Keratinocyte (primary cell): ENCODE measurements around the gene ANKRD42.

Experiments
- CTCF ChIP-seq, 3 experiments: IDR thresholded peaks in 1 of 3; conservative IDR thresholded peaks in 1 of 3; optimal IDR thresholded peaks in 1 of 3; 2 replicates in 2 of 3; 3 replicates in 1 of 3; pipeline versions ENCODE3 to v1.5.1; 2011; ENCODE audit warnings: low read length in 3 of 3, mild to moderate bottlenecking in 3 of 3, moderate library complexity in 2 of 3, control low read depth in 1 of 3, inconsistent platforms in 1 of 3; ENCODE audit not compliant: insufficient read depth in 2 of 3; ENCODE audit errors: extremely low read depth in 1 of 3
- EZH2 ChIP-seq: IDR thresholded peaks from one replicate; pipeline ENCODE4 v1.6.1; 2012; ENCODE audit warnings: inconsistent platforms, mild to moderate bottlenecking, low read length, moderate library complexity

DNA sequence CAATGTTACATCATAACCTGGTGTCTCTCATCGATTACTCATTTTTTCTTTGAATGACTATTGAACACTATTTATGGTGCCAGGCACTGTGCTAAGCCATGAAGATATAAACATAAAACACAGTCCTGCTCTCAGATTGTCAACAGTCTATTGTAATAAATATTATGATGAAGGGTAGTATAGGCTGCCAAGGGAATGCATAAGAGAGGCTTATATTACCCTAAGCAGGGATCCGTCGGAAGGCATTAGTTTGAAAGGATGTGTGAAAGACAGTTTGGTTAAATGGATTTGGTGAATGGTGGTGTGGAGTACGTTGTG is 99.9 kb downstream of the ANKRD42 start:
- TF ChIP-seq CTCF (optimal IDR thresholded peaks at IDR 0.05 in 1 of 3, IDR thresholded peaks at IDR 0.05 in 1 of 3, conservative IDR thresholded peaks at IDR 0.05 in 1 of 3; ENCODE audit: extremely low read depth in 1 of 3, insufficient read depth in 2 of 3, low read length in 3 of 3) (no peak), EZH2 (no peak)
